Fibroblast of lung (primary cell): ENCODE results near the gene IKZF2.

ENCODE experiments used
- CTCF ChIP-seq, 2 donors: IDR thresholded peaks in 1 of 2; conservative IDR thresholded peaks in 1 of 2; 1 replicate in 1 of 2; 2 replicates in 1 of 2; pipeline ENCODE4 v1.5.1; 2011 to 2012; ENCODE audit warnings: low read length in 2 of 2, control low read depth in 1 of 2, inconsistent platforms in 1 of 2, low read depth in 1 of 2, mild to moderate bottlenecking in 1 of 2
- EZH2 ChIP-seq: IDR thresholded peaks from 2 replicates; pipeline ENCODE4 v1.5.1; 2012; ENCODE audit warnings: low read length, control low read depth, mild to moderate bottlenecking; ENCODE audit errors: missing control alignments

- no peak for TF ChIP-seq CTCF (conservative IDR thresholded peaks at IDR 0.05 in 1 of 2, IDR thresholded peaks at IDR 0.05 in 1 of 2; ENCODE audit: low read depth in 1 of 2, low read length in 2 of 2)
- TF ChIP-seq EZH2: no peak
Measured at GRCh38 chr2:213166109-213166508, 14.7 kb upstream of the IKZF2 start.
